ENCODE measurements around the gene MIEF1.

The MIEF1 gene

GRCh38 chr22:39554151-39554550, 52.1 kb downstream of the MIEF1 start:
- in situ Hi-C loops (cut with MboI; ENCODE audit: low sequenced_read_pairs), result no loop called here

GRCh38 chr22:39556970-39557841, 55.1 kb downstream of the MIEF1 start:
- in situ Hi-C loops (cut with MboI; ENCODE audit: low sequenced_read_pairs), result no loop called here

DNA sequence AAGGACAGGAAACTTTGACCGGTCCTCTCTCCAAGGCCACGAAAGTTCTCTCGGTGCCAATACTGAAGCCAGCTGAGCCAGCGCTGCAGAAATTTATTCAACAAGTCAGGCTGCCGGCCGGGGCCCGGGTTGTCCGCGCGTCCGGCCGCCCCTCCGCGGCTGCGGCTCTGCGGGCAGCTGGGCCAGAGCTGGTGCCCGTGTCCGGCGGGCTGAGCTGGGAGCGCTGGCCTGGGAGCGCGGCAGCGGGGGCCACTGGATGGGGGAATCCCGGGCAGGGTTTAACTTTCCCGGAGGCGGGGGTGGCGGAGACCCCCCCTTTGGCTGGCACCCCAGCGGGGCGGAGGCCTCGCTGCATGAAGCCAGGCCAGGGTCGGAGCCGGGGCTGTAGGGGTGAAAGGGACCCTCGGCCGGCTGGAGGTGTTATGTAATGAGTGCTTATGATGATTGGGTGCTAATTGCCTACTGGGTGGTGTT, 56.2 kb downstream of the MIEF1 start:
- in situ Hi-C loops (cut with MboI; ENCODE audit: low sequenced_read_pairs), result no loop called here

DNA sequence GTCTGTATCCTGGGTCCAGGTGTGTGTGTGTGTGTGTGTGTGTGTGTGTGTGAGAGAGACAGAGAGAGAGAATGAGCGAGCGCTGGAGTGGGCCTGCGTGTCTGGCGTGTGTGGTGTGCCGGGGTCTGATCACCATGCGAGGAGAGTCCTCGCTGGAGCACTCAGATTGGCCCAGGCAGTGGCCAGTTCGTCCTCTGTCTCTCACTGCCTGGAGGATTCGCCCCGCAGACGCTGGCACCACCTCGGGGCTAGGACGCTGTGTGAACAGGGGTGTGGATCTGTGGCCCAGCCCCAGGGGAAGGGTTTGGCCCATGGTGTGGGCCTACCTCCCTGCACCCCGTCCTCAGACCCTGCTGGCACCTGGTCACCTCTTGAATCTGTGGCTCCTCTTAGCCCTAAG, 56.9 kb downstream of the MIEF1 start:
- in situ Hi-C loops (cut with MboI; ENCODE audit: low sequenced_read_pairs), result no loop called here

DNA sequence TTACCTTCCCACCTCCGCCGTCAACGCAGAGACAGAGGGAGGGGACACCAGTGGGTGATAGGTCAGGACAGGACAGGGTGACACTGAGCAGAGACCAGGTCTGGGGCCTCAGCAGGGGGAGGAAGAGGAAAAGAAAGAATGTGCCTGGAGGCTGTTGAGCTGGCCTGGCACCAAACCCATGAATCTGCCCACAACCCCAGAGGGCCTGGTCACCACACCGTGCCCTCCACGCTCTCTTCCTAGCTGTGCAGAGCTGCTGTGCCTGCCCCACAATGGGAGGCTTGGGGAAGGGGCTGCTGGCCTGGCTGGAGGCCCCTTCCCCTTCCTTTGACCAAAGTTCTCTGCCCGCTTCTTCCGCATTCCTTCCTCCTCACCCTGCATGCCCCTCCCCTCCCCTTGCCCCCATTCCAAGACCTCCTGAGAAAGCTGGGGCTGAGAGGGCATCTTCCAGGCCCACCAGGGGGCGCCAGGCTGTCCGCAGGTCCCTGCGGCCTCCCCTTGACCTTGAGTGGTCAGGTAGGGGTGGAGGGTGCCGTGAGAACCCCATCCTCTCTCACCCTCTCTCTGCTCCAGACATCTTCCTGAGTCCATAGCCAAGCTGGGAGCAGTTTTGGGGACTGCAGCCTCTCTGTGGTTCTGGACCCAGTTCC, 57.5 kb downstream of the MIEF1 start:
- in situ Hi-C loops (cut with MboI; ENCODE audit: low sequenced_read_pairs), result no loop called here

- in situ Hi-C loops (cut with MboI; ENCODE audit: low sequenced_read_pairs), result no loop called here
These were observed 58.0 kb downstream of the MIEF1 start for GRCh38 chr22:39560127-39560526.

DNA sequence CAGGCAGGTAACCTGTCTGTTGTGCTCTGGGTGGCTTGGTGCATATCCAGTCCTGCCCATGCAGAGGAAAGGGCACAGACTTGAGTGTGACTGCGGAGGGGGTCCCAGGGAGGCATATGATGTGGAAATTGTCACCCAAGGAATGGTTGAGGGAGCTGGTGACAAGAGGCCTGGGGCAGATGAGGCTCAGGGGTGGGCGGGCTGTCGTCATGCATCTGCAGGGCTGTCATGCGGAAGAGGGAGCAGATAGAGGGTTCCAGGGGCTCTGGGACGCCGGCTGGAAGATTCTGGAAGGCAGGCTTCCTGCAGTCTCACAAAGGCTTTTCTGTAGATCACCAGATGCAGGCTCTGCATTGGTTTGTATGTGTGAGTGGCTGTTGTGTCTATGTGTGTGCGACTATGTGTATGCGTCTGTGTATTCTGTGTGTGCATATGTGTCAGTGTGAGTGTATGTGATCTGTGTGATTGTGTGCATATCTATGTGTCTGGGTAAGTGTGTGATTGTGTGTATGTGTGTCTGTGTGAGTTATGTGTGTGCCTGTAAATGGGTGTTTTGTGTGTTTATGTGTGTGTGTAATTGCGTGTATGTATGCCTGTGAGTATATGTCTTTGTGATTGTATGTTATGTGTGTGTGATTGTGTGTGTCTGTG, 60.9 kb downstream of the MIEF1 start:
- in situ Hi-C loops (cut with MboI; ENCODE audit: low sequenced_read_pairs), result no loop called here

GRCh38 chr22:39563571-39564428, 61.7 kb downstream of the MIEF1 start:
- in situ Hi-C loops (cut with MboI; ENCODE audit: low sequenced_read_pairs), result no loop called here

DNA sequence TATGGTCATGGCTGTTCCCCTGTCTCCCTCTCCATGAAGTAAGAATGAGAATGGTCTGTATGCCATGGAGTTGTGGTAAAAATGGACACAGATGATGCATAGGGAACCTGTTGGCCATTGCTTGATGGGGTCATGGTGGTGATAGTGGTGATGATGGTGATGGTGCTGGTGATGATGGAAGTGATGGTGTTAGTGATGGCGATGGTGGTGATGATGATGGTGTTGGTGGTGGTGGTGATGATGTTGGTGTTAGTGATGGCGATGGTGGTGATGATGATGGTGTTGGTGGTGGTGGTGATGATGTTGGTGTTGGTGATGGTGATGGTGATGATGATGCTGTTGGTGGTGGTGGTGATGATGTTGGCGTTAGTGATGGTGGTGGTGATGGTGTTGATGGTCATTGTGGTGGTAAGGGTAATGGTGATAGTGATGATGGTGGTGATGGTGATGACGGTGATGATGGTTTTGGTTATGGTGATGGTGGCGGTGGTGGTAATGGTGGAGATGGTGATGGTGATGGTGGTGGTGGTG, 63.4 kb downstream of the MIEF1 start:
- in situ Hi-C loops (cut with MboI; ENCODE audit: low sequenced_read_pairs), result no loop called here

GRCh38 chr22:39567135-39567946, 65.3 kb downstream of the MIEF1 start:
- in situ Hi-C loops (cut with MboI; ENCODE audit: low sequenced_read_pairs), result no loop called here
